Fibroblast of lung (primary cell): ENCODE measurements around the gene GRIK4.

ENCODE experiments used
- EZH2 ChIP-seq: IDR thresholded peaks from 2 replicates; pipeline ENCODE4 v1.5.1; 2012; ENCODE audit warnings: low read length, control low read depth, mild to moderate bottlenecking; ENCODE audit errors: missing control alignments
- TF ChIP-seq, protein P1 (sequence below), 2 donors: IDR thresholded peaks in 1 of 2; conservative IDR thresholded peaks in 1 of 2; 1 replicate in 1 of 2; 2 replicates in 1 of 2; pipeline ENCODE4 v1.5.1; 2011 to 2012; ENCODE audit warnings: low read length in 2 of 2, control low read depth in 1 of 2, inconsistent platforms in 1 of 2, low read depth in 1 of 2, mild to moderate bottlenecking in 1 of 2

DNA sequence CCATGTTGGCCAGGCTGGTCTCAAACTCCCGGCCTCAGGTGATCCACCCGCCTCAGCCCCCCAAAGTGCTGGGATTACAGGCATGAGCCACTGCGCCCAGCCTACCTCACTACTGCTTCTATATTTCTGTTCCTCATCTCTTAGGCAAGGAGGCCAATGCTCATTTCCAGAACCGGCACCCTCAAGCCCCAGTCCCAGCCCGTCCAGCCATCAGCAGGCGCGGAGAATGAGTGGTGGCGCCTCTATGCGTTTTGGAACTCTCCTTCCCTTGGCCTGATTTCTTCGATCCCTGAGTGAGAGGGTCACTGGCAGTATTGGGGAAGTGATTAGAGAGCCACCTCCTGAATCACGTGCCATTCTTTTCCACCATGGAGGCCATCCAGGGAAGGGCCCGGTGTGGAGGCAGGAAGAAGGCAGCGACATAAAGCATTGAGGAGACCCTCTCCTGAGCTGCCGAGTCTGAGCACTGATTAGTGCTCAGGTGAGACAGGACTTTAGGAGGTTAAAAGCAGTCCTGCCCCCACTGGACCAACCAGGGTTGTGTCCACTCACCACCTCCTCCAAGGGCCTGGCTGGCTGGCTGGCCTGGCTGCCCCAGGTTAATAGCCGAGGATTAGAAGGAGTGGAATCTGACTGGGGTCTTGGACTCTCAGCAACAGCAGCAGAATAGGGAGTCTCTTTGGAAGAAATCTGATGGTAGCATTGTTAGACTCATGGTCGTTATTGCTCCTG lies 8.7 kb downstream of the GRIK4 start:
- TF ChIP-seq, protein P1, sequence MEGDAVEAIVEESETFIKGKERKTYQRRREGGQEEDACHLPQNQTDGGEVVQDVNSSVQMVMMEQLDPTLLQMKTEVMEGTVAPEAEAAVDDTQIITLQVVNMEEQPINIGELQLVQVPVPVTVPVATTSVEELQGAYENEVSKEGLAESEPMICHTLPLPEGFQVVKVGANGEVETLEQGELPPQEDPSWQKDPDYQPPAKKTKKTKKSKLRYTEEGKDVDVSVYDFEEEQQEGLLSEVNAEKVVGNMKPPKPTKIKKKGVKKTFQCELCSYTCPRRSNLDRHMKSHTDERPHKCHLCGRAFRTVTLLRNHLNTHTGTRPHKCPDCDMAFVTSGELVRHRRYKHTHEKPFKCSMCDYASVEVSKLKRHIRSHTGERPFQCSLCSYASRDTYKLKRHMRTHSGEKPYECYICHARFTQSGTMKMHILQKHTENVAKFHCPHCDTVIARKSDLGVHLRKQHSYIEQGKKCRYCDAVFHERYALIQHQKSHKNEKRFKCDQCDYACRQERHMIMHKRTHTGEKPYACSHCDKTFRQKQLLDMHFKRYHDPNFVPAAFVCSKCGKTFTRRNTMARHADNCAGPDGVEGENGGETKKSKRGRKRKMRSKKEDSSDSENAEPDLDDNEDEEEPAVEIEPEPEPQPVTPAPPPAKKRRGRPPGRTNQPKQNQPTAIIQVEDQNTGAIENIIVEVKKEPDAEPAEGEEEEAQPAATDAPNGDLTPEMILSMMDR (conservative IDR thresholded peaks at IDR 0.05 in 1 of 2, IDR thresholded peaks at IDR 0.05 in 1 of 2; ENCODE audit: low read depth in 1 of 2, low read length in 2 of 2) = no peak
- TF ChIP-seq EZH2 = no peak
